Trophoblast cell (in vitro differentiated cells and primary cell): Measurements from ENCODE around the gene HK2.
"Not testable (repeated sequence)": the region's sequence is repeated elsewhere in the genome, so short reads cannot be mapped to it uniquely, and the experiment has no call there.

Source experiments
- DNase-seq, 2 donors: peaks; one replicate each; pipeline ENCODE4 v3.0.0-alpha.2; 2016
- H2AFZ ChIP-seq: 2 replicates; pipeline ENCODE4 v1.6.1; 2013; ENCODE audit warnings: low read length, moderate library complexity, mild to moderate bottlenecking; ENCODE audit not compliant: insufficient read depth, poor library complexity
- H2AK5ac ChIP-seq: 2 replicates; pipeline ENCODE4 v1.6.1; 2013; ENCODE audit warnings: mild to moderate bottlenecking, low read length
- H2BK120ac ChIP-seq: 2 replicates; pipeline ENCODE4 v1.6.1; 2013; ENCODE audit warnings: low read length, mild to moderate bottlenecking, moderate library complexity; ENCODE audit not compliant: insufficient read depth, poor library complexity
- H2BK12ac ChIP-seq: 2 replicates; pipeline ENCODE4 v1.6.1; 2013; ENCODE audit warnings: mild to moderate bottlenecking, low read length, moderate library complexity
- H2BK5ac ChIP-seq: 2 replicates; pipeline ENCODE4 v1.6.1; 2013; ENCODE audit warnings: low read length, low read depth, moderate library complexity, mild to moderate bottlenecking; ENCODE audit not compliant: poor library complexity
- H3K14ac ChIP-seq: 2 replicates; pipeline ENCODE4 v1.6.1; 2013; ENCODE audit warnings: mild to moderate bottlenecking, low read length
- H3K18ac ChIP-seq: 2 replicates; pipeline ENCODE4 v1.6.1; 2013; ENCODE audit warnings: mild to moderate bottlenecking, low read length
- H3K23ac ChIP-seq: 2 replicates; pipeline ENCODE4 v1.6.1; 2013; ENCODE audit warnings: low read length
- H3K27ac ChIP-seq: 2 replicates; pipeline ENCODE4 v1.5.1; 2013; ENCODE audit warnings: low read depth, mild to moderate bottlenecking, inconsistent platforms, low read length, moderate library complexity
- H3K27me3 ChIP-seq: 2 replicates; pipeline ENCODE4 v1.6.1; 2013; ENCODE audit warnings: inconsistent platforms, mild to moderate bottlenecking, low read length, moderate library complexity; ENCODE audit not compliant: insufficient read depth
- H3K36me3 ChIP-seq, 2 experiments: 1 replicate in 1 of 2; 2 replicates in 1 of 2; pipeline ENCODE4 v1.6.1; 2013; ENCODE audit warnings: low read length in 2 of 2, mild to moderate bottlenecking in 2 of 2, moderate library complexity in 1 of 2; ENCODE audit not compliant: insufficient read depth in 2 of 2, control insufficient read depth in 1 of 2
- H3K4ac ChIP-seq: 2 replicates; pipeline ENCODE4 v1.6.1; 2013; ENCODE audit warnings: low read depth, mild to moderate bottlenecking, low read length, moderate library complexity
- H3K4me1 ChIP-seq, 2 experiments: 1 replicate in 1 of 2; 2 replicates in 1 of 2; pipeline ENCODE4 v1.6.1; 2013; ENCODE audit warnings: low read length in 2 of 2, mild to moderate bottlenecking in 2 of 2, moderate library complexity in 1 of 2; ENCODE audit not compliant: insufficient read depth in 2 of 2, control insufficient read depth in 1 of 2
- H3K4me2 ChIP-seq: 2 replicates; pipeline ENCODE4 v1.6.1; 2013; ENCODE audit warnings: inconsistent platforms, mild to moderate bottlenecking, low read length, moderate library complexity
- H3K4me3 ChIP-seq: 2 replicates; pipeline ENCODE4 v1.5.1; 2013; ENCODE audit warnings: mild to moderate bottlenecking, low read depth, low read length, inconsistent platforms
- H3K79me1 ChIP-seq: one replicate; pipeline ENCODE4 v1.6.1; 2013; ENCODE audit warnings: low read length
- H3K79me2 ChIP-seq: 2 replicates; pipeline ENCODE4 v1.6.1; 2013; ENCODE audit warnings: low read length, mild to moderate bottlenecking; ENCODE audit not compliant: control insufficient read depth, insufficient read depth, poor library complexity
- H3K9ac ChIP-seq: 2 replicates; pipeline ENCODE4 v1.6.1; 2013; ENCODE audit warnings: mild to moderate bottlenecking, low read length
- H3K9me3 ChIP-seq: 2 replicates; pipeline ENCODE4 v1.6.1; 2013; ENCODE audit warnings: low read depth, mild to moderate bottlenecking, control low read depth, inconsistent platforms, low read length; ENCODE audit not compliant: insufficient read depth
- H4K12ac ChIP-seq: 2 replicates; pipeline ENCODE4 v1.6.1; 2013; ENCODE audit warnings: low read depth, mild to moderate bottlenecking, low read length, moderate library complexity
- H4K8ac ChIP-seq: 2 replicates; pipeline ENCODE4 v1.6.1; 2013; ENCODE audit warnings: low read depth, mild to moderate bottlenecking, low read length, moderate library complexity
- H4K91ac ChIP-seq: one replicate; pipeline ENCODE4 v1.6.1; 2013; ENCODE audit warnings: low read depth, mild to moderate bottlenecking, low read length, moderate library complexity
- WGBS: extraction: QIAGEN DNeasy Blood & Tissue Kit; methylation state at CpG from one replicate; pipeline ENCODE4 v1.1.7; 2013; ENCODE audit warnings: missing lambda C conversion rate; ENCODE audit not compliant: insufficient read length, insufficient coverage; ENCODE audit errors: extremely low coverage; 5-methylcytosine and 5-hydroxymethylcytosine counted together

HK2 gene

DNA sequence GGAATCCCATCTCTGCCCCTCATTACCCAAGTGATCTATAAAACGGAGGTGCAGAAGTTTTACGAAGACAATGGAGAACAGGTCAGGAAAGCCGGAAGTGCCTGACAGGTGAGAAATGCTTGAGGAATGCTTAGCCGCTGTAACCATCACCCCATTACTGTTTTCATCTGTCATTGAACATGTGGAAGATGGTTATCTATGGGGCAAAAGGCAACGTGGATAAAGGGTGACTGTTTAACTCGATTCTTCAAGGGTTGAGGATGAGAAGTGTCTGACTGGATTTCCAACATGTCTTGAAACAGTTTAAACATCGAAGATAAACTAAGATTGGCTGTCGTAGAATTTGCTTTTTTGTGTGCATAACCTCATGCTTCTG is 17.3 kb downstream of the HK2 start:
- Histone ChIP-seq H4K12ac (no peak overlapping the region), H2BK5ac (peak overlapping the region; percentile 55), H3K4me2 (peak overlapping the region; percentile 14), H2BK120ac (no peak overlapping the region), H3K9ac (no peak overlapping the region), H2AFZ (no peak overlapping the region), H3K27me3 (no peaks in the 10 kb centered on the region), H2AK5ac (no peak overlapping the region), H3K36me3 (peaks cover 0 to 3% of the 10 kb centered on the region in 2 experiments), H3K9me3 (no peaks in the 10 kb centered on the region), H3K4me1 (peaks cover 30 to 37% of the 10 kb centered on the region in 2 experiments), H3K18ac (peak overlapping the region; percentile 72), H4K8ac (no peak overlapping the region), H3K27ac (peak overlapping the region; percentile 70), H3K4me3 (no peak overlapping the region), H3K79me1 (peaks cover 18% of the 10 kb centered on the region), H3K14ac (no peak overlapping the region), H3K23ac (no peak overlapping the region), H2BK12ac (peak overlapping the region; percentile 74), H3K4ac (peak overlapping the region; percentile 8), H4K91ac (peak overlapping the region; percentile 16), H3K79me2 (peaks cover 9% of the 10 kb centered on the region)
- DNase-seq: peak; percentile 64 to 82
- WGBS: no CpG with 5 or more reads among the region's 8 CpGs

DNA sequence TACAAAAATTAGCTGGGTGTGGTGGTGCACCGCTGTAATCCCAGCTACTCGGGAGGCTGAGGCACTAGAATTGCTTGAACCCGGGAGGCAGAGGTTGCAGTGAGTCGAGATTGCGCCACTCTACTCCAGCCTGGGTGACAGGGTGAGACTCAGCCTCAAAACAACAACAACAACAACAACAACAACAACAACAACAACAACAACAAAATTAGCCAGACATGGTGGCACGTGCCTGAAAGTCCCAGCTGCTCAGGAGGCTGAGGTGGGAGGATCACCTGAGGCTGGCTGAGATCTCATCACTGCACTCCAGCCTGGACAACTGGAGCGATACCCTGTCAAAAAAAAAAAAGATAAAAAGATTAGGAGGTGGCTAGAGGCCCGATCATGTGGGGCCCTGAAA is 19.4 kb downstream of the HK2 start:
- not testable (repeated sequence) for H2BK12ac ChIP-seq

DNA sequence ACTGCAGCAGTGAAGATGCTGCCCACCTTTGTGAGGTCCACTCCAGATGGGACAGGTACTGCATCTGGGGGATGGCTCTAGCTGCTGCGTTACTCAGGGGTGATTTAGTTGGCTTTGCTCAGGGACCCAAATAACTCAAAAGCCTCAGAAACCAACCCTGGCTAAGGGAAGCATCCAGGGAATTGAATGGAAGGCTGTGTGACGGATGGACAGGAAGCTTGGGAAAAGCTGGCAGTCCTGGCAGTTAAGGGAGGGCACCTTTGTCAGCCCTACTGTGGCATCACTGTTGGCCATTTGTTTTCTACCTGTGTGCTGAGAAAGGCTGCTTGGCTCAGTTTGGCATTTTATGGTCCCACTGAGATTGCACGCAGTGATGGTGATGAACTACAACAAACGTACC is 20.5 kb downstream of the HK2 start:
- Histone ChIP-seq H3K9ac (peak overlapping the region; percentile 12), H3K79me1 (peaks cover 16% of the 10 kb centered on the region), H3K27me3 (no peaks in the 10 kb centered on the region), H3K4me1 (peaks cover 24 to 33% of the 10 kb centered on the region in 2 experiments), H3K36me3 (peaks cover 0 to 3% of the 10 kb centered on the region in 2 experiments), H2BK12ac (no peak overlapping the region), H3K18ac (peak overlapping the region; percentile 29), H3K14ac (no peak overlapping the region), H2BK120ac (no peak overlapping the region), H3K27ac (no peak overlapping the region), H3K4me2 (no peak overlapping the region), H3K9me3 (no peaks in the 10 kb centered on the region), H4K8ac (no peak overlapping the region), H3K4ac (no peak overlapping the region), H2AFZ (no peak overlapping the region), H2AK5ac (no peak overlapping the region), H3K79me2 (peaks cover 7% of the 10 kb centered on the region), H2BK5ac (no peak overlapping the region), H4K12ac (no peak overlapping the region), H4K91ac (no peak overlapping the region), H3K4me3 (peak overlapping the region; percentile 28), H3K23ac (no peak overlapping the region)
- no CpG with 5 or more reads among the region's 4 CpGs for WGBS
- DNase-seq: no peak

More for the DNA sequence above, 19.4 kb downstream of the HK2 start:
- not testable (repeated sequence) for H3K23ac ChIP-seq, H3K9ac ChIP-seq, H2AFZ ChIP-seq, H3K9me3 ChIP-seq, H3K27ac ChIP-seq, H3K79me2 ChIP-seq, DNase-seq, H3K4me2 ChIP-seq, H2BK5ac ChIP-seq, H3K4me3 ChIP-seq, H2BK120ac ChIP-seq, H2AK5ac ChIP-seq, H3K18ac ChIP-seq, H4K8ac ChIP-seq, H4K12ac ChIP-seq, H3K27me3 ChIP-seq, H3K14ac ChIP-seq, H3K36me3 ChIP-seq, H4K91ac ChIP-seq
- WGBS: no CpG with 5 or more reads among the region's 8 CpGs
- peaks cover 30 to 37% of the 10 kb centered on the region in 2 experiments for H3K4me1 ChIP-seq
- peak overlapping the region; percentile 7 for H3K4ac ChIP-seq
- H3K79me1 ChIP-seq: peaks cover 18% of the 10 kb centered on the region

DNA sequence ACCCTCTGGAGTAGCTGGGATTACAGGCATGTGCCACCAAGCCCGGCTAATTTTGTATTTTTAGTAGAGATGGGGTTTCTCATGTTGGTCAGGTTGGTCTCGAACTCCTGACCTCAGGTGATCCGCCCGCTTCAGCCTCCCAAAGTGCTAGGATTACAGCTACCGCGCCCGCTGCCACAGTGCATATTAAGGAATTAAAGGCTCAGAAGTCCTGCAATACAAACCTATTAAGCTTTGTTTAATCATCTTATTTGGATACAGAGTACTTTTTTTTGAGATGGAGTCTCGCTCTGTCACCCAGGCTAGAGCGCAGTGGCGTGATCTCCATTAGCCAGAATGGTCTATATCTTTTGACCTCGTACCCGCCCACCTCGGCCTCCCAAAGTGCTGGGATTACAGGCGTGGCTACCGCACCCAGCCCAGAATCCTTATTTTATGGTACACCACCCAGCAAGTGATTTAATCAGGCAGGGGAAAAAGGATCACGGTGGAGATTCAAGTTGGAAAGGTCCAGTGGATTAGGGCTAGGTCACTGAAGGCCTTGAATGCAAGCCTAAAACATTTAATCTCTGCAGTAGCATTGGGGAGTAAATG is 21.3 kb downstream of the HK2 start:
- H4K12ac ChIP-seq, H3K18ac ChIP-seq, H3K36me3 ChIP-seq, H3K4me2 ChIP-seq, H3K14ac ChIP-seq, H3K27ac ChIP-seq, H3K4ac ChIP-seq, H4K8ac ChIP-seq, H2BK5ac ChIP-seq, H2BK120ac ChIP-seq, DNase-seq, H3K23ac ChIP-seq, H4K91ac ChIP-seq, H3K79me2 ChIP-seq, H2AK5ac ChIP-seq, H2AFZ ChIP-seq, H2BK12ac ChIP-seq, H3K9me3 ChIP-seq, H3K27me3 ChIP-seq, H3K4me3 ChIP-seq, H3K9ac ChIP-seq: not testable (repeated sequence)
- H3K4me1 ChIP-seq: peaks cover 19 to 27% of the 10 kb centered on the region in 2 experiments
- peaks cover 16% of the 10 kb centered on the region for H3K79me1 ChIP-seq
- WGBS: no CpG with 5 or more reads among the region's 16 CpGs
